ENCODE measurements around the gene MPO.

Gene MPO

DNA sequence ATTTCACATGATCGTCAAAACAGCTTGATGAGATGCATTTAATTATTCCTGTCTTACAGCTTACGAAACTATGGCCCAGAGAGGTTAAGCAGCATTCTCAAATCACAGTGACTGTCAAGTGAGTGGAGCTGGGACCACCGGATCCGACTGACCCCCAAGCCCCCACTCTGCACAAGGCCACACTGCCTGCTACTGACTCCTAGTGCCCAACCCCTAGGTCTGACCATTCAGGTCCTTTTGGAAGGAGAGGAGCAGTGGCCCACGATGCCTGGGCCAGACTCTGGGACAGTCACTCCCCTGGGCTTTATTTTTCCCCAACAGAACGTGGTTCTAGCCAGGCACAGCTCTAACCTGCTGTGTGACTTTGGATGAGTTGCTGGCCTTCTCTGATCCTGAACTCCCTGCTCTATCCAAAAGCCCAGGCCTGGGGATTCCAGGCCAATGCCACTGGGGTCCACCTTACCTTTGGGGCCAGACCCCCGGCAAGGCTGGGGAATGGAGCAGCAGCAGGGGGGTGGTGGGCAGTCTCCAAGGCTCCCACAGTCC lies 38.0 kb upstream of the MPO start:
- TF ChIP-seq, protein P1, sequence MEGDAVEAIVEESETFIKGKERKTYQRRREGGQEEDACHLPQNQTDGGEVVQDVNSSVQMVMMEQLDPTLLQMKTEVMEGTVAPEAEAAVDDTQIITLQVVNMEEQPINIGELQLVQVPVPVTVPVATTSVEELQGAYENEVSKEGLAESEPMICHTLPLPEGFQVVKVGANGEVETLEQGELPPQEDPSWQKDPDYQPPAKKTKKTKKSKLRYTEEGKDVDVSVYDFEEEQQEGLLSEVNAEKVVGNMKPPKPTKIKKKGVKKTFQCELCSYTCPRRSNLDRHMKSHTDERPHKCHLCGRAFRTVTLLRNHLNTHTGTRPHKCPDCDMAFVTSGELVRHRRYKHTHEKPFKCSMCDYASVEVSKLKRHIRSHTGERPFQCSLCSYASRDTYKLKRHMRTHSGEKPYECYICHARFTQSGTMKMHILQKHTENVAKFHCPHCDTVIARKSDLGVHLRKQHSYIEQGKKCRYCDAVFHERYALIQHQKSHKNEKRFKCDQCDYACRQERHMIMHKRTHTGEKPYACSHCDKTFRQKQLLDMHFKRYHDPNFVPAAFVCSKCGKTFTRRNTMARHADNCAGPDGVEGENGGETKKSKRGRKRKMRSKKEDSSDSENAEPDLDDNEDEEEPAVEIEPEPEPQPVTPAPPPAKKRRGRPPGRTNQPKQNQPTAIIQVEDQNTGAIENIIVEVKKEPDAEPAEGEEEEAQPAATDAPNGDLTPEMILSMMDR (IDR thresholded peaks at IDR 0.05; ENCODE audit: low read depth, low read length, missing control alignments): no peak
- no peak overlapping the region for H3K4me3 ChIP-seq (replicated peaks; ENCODE audit: low read depth, low read length)
- DNase-seq (ENCODE audit: extremely low read depth, low read depth): no peak

DNA sequence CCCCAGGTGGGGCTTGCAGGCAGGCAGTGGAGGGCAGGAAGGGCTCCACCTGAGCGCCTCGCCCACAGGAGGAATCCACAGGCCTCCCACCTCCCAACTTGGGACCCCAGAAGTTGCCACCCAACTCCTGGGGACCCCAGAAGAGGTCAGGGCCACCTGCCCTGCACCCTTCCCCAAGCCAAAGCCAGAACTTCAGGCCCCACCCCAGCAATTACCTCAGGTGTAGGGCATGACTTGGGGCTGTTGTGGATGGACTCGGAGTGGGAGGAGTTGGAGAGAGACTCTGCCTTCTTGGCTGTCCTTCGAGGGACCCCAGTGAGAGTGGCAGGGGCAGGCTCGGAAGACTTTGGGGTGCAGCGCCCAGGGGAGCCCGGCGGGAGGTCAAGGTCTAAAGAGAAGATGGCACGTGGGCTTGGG lies 37.3 kb upstream of the MPO start:
- no peak for DNase-seq (ENCODE audit: extremely low read depth, low read depth)
- H3K4me3 ChIP-seq (replicated peaks; ENCODE audit: low read depth, low read length): no peak overlapping the region
- TF ChIP-seq, protein P1 (IDR thresholded peaks at IDR 0.05; ENCODE audit: low read depth, low read length, missing control alignments): no peak

DNA sequence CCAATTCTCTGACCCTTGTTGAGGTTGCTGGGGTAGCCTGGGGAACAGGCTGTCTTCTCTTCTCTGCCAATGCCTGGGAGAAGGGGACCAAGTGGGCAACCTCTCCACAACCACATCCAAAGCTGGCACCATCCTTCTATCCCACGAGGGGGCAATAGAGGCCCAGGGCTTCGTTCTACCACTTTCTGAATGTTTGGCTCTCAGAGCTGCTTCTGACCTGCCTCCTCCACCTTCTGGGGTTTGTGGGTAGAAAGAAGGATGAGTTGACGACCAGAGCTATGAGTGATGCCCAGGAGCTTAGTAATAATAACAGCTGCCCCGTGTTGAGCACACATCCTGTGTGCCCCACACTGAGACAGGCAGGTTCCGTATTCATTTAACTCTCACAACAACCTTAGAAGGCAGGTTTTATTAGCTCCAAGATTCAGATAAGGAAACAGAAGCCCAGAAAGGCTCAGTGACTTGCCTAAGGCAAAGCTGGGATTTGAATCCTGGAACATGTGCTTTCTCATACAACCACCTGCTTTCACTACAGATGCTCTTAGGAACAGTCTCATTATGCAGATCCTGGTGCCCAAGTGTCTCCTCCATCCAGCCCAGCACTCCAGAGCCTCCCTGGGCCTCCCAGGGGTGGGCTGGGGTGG lies 36.8 kb upstream of the MPO start:
- H3K4me3 ChIP-seq (replicated peaks; ENCODE audit: low read depth, low read length): no peak overlapping the region
- TF ChIP-seq, protein P1 (IDR thresholded peaks at IDR 0.05; ENCODE audit: low read depth, low read length, missing control alignments): peak; percentile 80
- DNase-seq (ENCODE audit: extremely low read depth, low read depth): peak; percentile 29

DNA sequence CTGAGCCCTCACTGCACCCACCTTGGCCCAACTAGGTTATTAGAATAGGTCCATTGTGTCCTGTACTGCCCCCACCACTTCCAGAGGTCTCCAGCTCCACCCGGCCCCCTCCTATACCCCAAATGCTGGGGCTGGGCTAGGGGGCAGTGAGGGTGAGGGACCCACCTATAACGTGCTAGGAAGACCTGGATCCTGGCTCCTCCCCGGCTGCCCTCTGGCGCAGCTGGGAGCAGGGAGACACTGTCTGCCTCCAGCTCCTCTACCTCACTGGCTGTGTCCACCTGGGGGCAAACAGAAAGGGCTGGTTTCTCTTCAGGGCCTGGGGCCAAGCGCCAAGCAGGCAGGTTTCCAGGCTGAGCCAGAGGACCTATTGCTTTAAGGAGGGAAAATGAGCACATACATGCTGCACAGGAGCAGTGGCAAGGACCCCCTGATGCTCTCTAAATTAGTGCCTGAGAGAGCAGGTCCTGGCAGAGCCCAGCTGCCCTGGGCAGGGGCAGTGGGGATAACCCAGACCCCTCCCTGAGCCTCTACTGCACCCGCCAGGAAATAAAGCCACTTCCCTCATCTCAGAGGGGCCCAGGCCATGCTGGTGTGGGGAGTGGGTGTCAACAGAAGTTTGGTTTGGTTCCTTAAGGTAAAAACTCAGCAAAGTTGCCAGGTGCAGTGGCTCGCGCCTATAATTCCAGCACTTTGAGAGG lies 35.7 kb upstream of the MPO start:
- TF ChIP-seq, protein P1 (IDR thresholded peaks at IDR 0.05; ENCODE audit: low read depth, low read length, missing control alignments): no peak
- no peak overlapping the region for H3K4me3 ChIP-seq (replicated peaks; ENCODE audit: low read depth, low read length)
- no peak for DNase-seq (ENCODE audit: extremely low read depth, low read depth)

DNA sequence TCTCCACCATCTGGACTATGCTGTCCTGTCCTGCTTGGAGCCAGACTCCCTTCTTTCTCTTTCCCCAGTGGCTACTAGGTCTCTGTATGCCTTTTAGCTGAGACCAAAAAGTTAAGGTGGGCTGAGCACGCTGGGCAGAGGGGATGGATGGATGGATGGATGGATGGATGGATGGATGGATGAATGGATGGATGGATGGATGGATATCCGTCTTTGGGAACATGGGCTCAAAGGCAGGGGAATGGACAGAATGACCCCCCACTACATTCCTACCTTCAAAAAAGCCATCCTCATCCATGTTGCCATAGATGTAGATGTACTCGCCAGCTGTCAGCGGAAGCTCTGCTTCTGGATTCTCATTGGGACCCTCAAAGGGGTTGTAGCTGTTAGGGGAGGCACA lies 35.0 kb upstream of the MPO start:
- no peak for DNase-seq (ENCODE audit: extremely low read depth, low read depth)

DNA sequence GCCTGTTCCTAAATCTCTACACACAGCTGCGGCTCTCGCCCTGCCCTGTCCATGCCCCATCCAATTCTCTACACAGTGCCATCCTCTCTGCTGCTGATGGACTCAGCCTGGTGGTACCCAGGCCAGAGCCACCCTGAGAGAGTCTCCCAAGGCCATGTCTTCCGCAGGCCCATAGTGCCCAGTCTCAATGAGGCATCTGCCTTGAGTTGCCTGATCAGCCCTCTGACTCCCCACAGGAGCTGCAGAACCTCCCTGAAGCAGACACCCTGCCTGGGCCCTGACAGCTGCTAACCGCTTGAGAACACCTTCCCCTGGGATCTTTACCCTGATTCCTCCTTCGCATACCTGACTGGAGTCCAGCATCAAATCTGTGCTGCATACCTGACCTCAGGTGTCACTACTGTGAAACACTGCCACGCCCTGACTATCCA lies 34.6 kb upstream of the MPO start:
- TF ChIP-seq, protein P1 (IDR thresholded peaks at IDR 0.05; ENCODE audit: low read depth, low read length, missing control alignments): no peak
- H3K4me3 ChIP-seq (replicated peaks; ENCODE audit: low read depth, low read length): no peak overlapping the region
- DNase-seq (ENCODE audit: extremely low read depth, low read depth): no peak

More for the DNA sequence above, 35.0 kb upstream of the MPO start:
- no peak overlapping the region for H3K4me3 ChIP-seq (replicated peaks; ENCODE audit: low read depth, low read length)
- TF ChIP-seq, protein P1 (IDR thresholded peaks at IDR 0.05; ENCODE audit: low read depth, low read length, missing control alignments): no peak
